ENCODE data around the gene CLASP1. TPM values are rescaled to one million over a fixed set of nuclear protein-coding genes. Genes with fewer than 3 reads are reported as not detected.

CLASP1 gene
- total and polyA plus RNA-seq, 5 donors: 19.1 to 62.4 (median 60.7) TPM

GRCh38 chr2:121504316-121504715 lies 144.9 kb downstream of the CLASP1 start:
- no peaks in the 10 kb centered on the region for H3K9me3 ChIP-seq (ENCODE audit: control insufficient read depth, low read length)
- no peak for DNase-seq
- intact Hi-C loops (cut with DNase I): no loop called here
- ATAC-seq: no peak
- H3K27ac ChIP-seq (ENCODE audit: low read length): no peak overlapping the region
- no peak overlapping the region for H3K4me3 ChIP-seq (ENCODE audit: low read length)
- WGBS: 97% methylated on average over 2 of the region's 2 CpGs
- no peaks in the 10 kb centered on the region for H3K27me3 ChIP-seq (ENCODE audit: control insufficient read depth, insufficient read depth)
- peaks cover 2% of the 10 kb centered on the region for H3K4me1 ChIP-seq (ENCODE audit: control insufficient read depth, insufficient read depth, low read length)

- intact Hi-C loops (cut with DNase I): no loop called here
- Histone ChIP-seq H3K4me1 (ENCODE audit: control insufficient read depth, insufficient read depth, low read length) (peaks cover 2% of the 10 kb centered on the region), H3K27me3 (ENCODE audit: control insufficient read depth, insufficient read depth) (no peaks in the 10 kb centered on the region), H3K9me3 (ENCODE audit: control insufficient read depth, low read length) (no peaks in the 10 kb centered on the region), H3K4me3 (ENCODE audit: low read length) (no peak overlapping the region), H3K27ac (ENCODE audit: low read length) (no peak overlapping the region)
- DNase-seq (no peak), ATAC-seq (no peak)
- 99% methylated on average over 3 of the region's 3 CpGs for WGBS
Measured at GRCh38 chr2:121502781-121503180, 146.5 kb downstream of the CLASP1 start.

- Histone ChIP-seq H3K27me3 (ENCODE audit: control insufficient read depth, insufficient read depth) (no peaks in the 10 kb centered on the region), H3K9me3 (ENCODE audit: control insufficient read depth, low read length) (no peaks in the 10 kb centered on the region), H3K4me3 (ENCODE audit: low read length) (no peak overlapping the region), H3K27ac (ENCODE audit: low read length) (no peak overlapping the region), H3K4me1 (ENCODE audit: control insufficient read depth, insufficient read depth, low read length) (peaks cover 2% of the 10 kb centered on the region)
- 81% methylated on average over 5 of the region's 5 CpGs for WGBS
- intact Hi-C loops (cut with DNase I): no loop called here
- DNase-seq (no peak), ATAC-seq (no peak)
Measured at GRCh38 chr2:121502246-121502645, 147.0 kb downstream of the CLASP1 start.

DNA sequence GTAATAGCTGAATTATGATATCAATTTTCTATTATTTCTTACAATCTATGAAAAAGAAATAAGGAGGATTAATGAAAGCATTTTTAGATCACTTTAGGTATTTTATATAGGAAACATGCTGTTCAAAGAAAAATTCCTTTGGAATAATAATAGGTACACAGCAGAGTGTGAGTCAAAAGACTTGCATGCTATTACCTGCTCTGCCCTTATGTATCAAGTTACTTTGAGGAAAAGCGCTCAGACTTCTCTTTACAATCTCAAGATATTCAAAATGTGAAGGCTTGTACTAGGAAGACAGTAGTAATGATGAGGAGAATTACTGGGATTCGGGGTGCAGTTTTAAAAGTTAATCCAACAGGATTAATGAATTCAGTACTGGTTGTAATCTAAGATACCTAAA lies 147.7 kb downstream of the CLASP1 start:
- no peak for DNase-seq
- WGBS: 99% methylated on average over 2 of the region's 2 CpGs
- Histone ChIP-seq H3K9me3 (ENCODE audit: control insufficient read depth, low read length) (no peaks in the 10 kb centered on the region), H3K27me3 (ENCODE audit: control insufficient read depth, insufficient read depth) (no peaks in the 10 kb centered on the region), H3K4me3 (ENCODE audit: low read length) (no peak overlapping the region), H3K4me1 (ENCODE audit: control insufficient read depth, insufficient read depth, low read length) (peaks cover 2% of the 10 kb centered on the region), H3K27ac (ENCODE audit: low read length) (no peak overlapping the region)
- no peak for ATAC-seq
- intact Hi-C loops (cut with DNase I): no loop called here

DNA sequence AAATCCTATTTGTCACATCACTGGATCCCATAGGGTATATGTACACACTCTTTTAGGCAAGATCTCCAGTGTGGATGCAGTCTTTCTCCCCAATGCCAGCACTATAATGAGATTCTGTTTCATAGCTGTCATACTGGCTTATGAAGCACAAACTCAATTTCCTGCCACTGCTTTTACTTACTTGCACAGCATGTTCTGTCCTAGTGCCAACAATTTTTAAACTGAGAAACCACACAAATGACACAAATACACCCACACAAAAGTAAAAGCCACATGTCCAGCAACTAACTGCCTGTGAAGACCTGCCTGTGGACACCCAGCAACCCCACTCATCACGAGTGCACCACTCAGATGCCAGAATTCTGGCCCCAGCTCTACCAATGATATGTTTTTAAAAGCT lies 148.2 kb downstream of the CLASP1 start:
- ATAC-seq: no peak
- Histone ChIP-seq H3K4me1 (ENCODE audit: control insufficient read depth, insufficient read depth, low read length) (no peaks in the 10 kb centered on the region), H3K27ac (ENCODE audit: low read length) (no peak overlapping the region)

DNA sequence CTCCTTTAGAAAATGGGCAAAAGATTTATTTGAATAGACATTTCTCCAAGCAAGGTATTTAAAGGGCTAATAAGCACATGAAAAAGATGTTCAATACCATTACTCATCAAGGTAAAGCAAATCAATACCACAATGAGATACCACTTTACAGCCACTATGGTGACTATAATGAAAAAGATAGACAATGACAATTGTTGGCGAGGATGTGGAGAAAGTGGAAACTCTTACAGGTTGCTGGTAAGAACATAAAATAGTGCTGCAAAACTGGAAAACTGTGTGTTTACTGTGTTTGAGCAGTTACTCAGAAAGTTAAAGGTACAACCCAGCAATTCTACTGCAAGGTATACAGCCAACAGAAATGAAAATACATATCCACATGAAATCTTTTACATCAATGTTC lies 150.5 kb downstream of the CLASP1 start:
- Histone ChIP-seq H3K27ac (ENCODE audit: low read length) (no peak overlapping the region), H3K9me3 (ENCODE audit: control insufficient read depth, low read length) (no peaks in the 10 kb centered on the region), H3K27me3 (ENCODE audit: control insufficient read depth, insufficient read depth) (no peaks in the 10 kb centered on the region), H3K4me1 (ENCODE audit: control insufficient read depth, insufficient read depth, low read length) (no peaks in the 10 kb centered on the region), H3K4me3 (ENCODE audit: low read length) (no peak overlapping the region)
- DNase-seq (no peak), ATAC-seq (no peak)
- intact Hi-C loops (cut with DNase I): no loop called here
- 99% methylated on average over 1 of the region's 1 CpG for WGBS

More for the DNA sequence above, 148.2 kb downstream of the CLASP1 start:
- no peak for DNase-seq
- Histone ChIP-seq H3K4me3 (ENCODE audit: low read length) (no peak overlapping the region), H3K9me3 (ENCODE audit: control insufficient read depth, low read length) (no peaks in the 10 kb centered on the region), H3K27me3 (ENCODE audit: control insufficient read depth, insufficient read depth) (no peaks in the 10 kb centered on the region)
- intact Hi-C loops (cut with DNase I): no loop called here
- 69% methylated on average over 1 of the region's 1 CpG for WGBS

DNA sequence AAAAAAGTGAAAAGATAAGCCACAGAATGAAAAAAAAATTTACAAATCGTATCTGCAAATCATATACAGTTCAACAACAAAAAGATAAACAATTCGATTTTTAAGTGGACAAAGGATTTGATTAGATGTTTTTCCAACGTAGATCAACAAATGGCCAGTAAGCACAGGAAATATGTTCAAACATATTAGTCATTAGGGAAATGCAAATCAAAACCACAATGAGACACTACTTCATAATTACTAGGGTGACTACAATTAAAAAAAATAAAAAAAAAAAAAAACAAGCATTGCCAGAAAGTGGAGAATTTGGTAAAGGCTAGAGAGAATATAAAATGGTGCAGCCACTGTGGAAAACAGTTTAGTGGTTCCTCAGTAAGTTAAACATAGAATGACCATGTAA lies 156.9 kb downstream of the CLASP1 start:
- Histone ChIP-seq H3K4me1 (ENCODE audit: control insufficient read depth, insufficient read depth, low read length) (no peaks in the 10 kb centered on the region), H3K27me3 (ENCODE audit: control insufficient read depth, insufficient read depth) (no peaks in the 10 kb centered on the region), H3K27ac (ENCODE audit: low read length) (no peak overlapping the region), H3K4me3 (ENCODE audit: low read length) (no peak overlapping the region), H3K9me3 (ENCODE audit: control insufficient read depth, low read length) (no peaks in the 10 kb centered on the region)
- intact Hi-C loops (cut with DNase I): no loop called here
- DNase-seq (no peak), ATAC-seq (no peak)
- 70% methylated on average over 3 of the region's 3 CpGs for WGBS

DNA sequence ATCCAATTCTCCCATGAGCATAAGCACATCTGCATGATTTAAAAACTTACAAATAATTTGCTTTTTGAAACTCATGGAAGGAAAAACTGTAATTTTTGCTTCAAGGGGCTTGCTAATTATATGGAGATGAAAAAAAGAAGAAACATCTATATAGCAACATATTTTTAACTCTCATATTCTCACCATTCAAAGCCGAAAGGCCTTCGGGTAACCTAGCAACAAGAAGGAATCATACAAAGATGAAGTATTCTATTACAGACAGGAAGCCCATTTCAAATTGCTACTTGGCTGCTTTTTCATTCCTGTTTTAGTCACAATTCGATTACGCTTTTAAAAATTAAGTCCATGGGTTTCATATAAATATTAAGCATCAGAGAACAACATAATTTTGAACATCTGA lies 157.7 kb downstream of the CLASP1 start:
- intact Hi-C loops (cut with DNase I): no loop called here
- H3K4me3 ChIP-seq (ENCODE audit: low read length): no peak overlapping the region
- no peaks in the 10 kb centered on the region for H3K9me3 ChIP-seq (ENCODE audit: control insufficient read depth, low read length)
- H3K4me1 ChIP-seq (ENCODE audit: control insufficient read depth, insufficient read depth, low read length): no peaks in the 10 kb centered on the region
- DNase-seq: no peak
- WGBS: 63% methylated on average over 4 of the region's 4 CpGs
- ATAC-seq: no peak
- H3K27me3 ChIP-seq (ENCODE audit: control insufficient read depth, insufficient read depth): no peaks in the 10 kb centered on the region
- H3K27ac ChIP-seq (ENCODE audit: low read length): no peak overlapping the region

- H3K27me3 ChIP-seq (ENCODE audit: control insufficient read depth, insufficient read depth): no peaks in the 10 kb centered on the region
- WGBS: 72% methylated on average over 3 of the region's 3 CpGs
- H3K9me3 ChIP-seq (ENCODE audit: control insufficient read depth, low read length): no peaks in the 10 kb centered on the region
- no peaks in the 10 kb centered on the region for H3K4me1 ChIP-seq (ENCODE audit: control insufficient read depth, insufficient read depth, low read length)
- intact Hi-C loops (cut with DNase I): no loop called here
- ATAC-seq: no peak
- no peak for DNase-seq
- H3K4me3 ChIP-seq (ENCODE audit: low read length): no peak overlapping the region
- no peak overlapping the region for H3K27ac ChIP-seq (ENCODE audit: low read length)
Measured at GRCh38 chr2:121490584-121491133, 158.6 kb downstream of the CLASP1 start.

DNA sequence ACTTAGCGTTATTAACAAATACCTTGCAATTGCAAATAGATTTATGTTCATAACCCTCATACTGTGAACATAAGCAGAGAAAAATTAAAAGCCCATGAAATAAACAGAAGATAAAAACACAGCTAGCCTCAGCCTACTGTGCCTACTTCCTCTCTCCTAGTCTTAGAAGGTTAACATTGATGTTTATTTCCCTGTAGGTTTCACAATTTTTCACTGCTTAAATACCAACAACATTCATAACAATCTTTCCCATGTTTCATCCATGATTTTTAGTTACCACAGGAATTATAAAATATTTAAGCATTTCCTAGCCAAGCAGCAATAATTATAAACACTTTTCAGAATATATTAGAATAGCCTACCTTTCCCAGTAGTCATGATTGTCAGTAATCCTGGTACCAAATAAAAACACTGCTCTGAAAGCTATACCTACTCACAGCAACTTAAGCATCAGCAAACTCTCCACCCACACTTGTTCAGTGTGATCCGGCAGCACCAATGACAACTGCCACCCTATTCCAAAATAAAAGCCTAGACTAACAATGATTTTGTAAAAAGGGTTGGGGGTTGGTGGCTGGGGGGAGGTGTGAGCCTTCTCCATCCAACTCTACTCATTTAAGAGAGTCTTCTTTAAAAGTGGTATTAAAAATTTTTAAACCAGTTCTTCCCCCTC lies 159.2 kb downstream of the CLASP1 start:
- Histone ChIP-seq H3K9me3 (ENCODE audit: control insufficient read depth, low read length) (no peaks in the 10 kb centered on the region), H3K4me1 (ENCODE audit: control insufficient read depth, insufficient read depth, low read length) (peaks cover under 1% of the 10 kb centered on the region), H3K27me3 (ENCODE audit: control insufficient read depth, insufficient read depth) (no peaks in the 10 kb centered on the region), H3K27ac (ENCODE audit: low read length) (no peak overlapping the region), H3K4me3 (ENCODE audit: low read length) (no peak overlapping the region)
- ATAC-seq: no peak
- no peak for DNase-seq
- WGBS: 60% methylated on average over 2 of the region's 2 CpGs
- intact Hi-C loops (cut with DNase I): no loop called here

DNA sequence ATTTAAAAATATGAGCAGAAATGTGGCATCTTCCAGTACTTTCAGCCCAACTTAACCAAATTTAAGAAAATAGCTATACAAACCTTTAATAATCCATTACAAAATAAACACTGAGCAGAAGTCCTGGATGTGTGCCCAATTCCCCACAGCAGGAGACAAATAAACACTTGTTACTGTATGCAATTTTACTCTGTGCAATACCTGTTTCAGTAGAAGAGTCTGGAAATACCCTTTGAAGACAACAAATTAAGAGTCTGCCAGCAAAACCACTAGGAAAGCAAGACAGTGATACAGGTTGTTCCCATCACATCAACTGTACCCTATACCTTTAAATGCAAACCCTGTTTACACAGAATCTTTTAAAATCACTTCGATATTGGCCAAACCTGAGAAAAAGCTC lies 160.0 kb downstream of the CLASP1 start:
- Histone ChIP-seq H3K4me1 (ENCODE audit: control insufficient read depth, insufficient read depth, low read length) (peaks cover 3% of the 10 kb centered on the region), H3K27me3 (ENCODE audit: control insufficient read depth, insufficient read depth) (no peaks in the 10 kb centered on the region), H3K9me3 (ENCODE audit: control insufficient read depth, low read length) (no peaks in the 10 kb centered on the region), H3K4me3 (ENCODE audit: low read length) (no peak overlapping the region), H3K27ac (ENCODE audit: low read length) (no peak overlapping the region)
- intact Hi-C loops (cut with DNase I): no loop called here
- no peak for DNase-seq
- ATAC-seq: no peak
- WGBS: 81% methylated on average over 1 of the region's 1 CpG

Measured in right cardiac atrium (tissue), 5 donors.